ENCODE data around the gene CCDC24. TPM values are rescaled to one million over a fixed set of nuclear protein-coding genes. Genes with fewer than 3 reads are reported as not detected.
A peak's percentile ranks its signal among the peaks of the same experiment; 100 is the strongest.

Gene CCDC24
- total and polyA plus RNA-seq, 9 of the 15 experiments (the other 6 are each of a cell fraction or from before 2014, with no cell fraction given), result 0.31 to 4.5 (median 1.5) TPM

GRCh38 chr1:43969746-43970466 is 21.5 kb upstream of the CCDC24 start, which contains the start of gene DPH2 (continued):
- TF ChIP-seq THAP12 (CRISPR knock-in tag; IDR thresholded peaks at IDR 0.05), result no peak
- TF ChIP-seq NRF1 (conservative IDR thresholded peaks at IDR 0.05 in 1 of 2, IDR thresholded peaks at IDR 0.05 in 1 of 2), result peak in 1 of 2 experiments; percentile 47; a peak in 2 of 4 replicates
- no peak for TF ChIP-seq CREB3 (tag; conservative IDR thresholded peaks at IDR 0.05; ENCODE audit: low read depth)
- TF ChIP-seq MYC (IDR thresholded peaks at IDR 0.05; ENCODE audit: low read depth, low read length), result peak; percentile 97
- TF ChIP-seq MYC (CRISPR knock-in tag; IDR thresholded peaks at IDR 0.05; ENCODE audit: borderline replicate concordance, low read depth), result peak; percentile 83; the same call in 1 of the 2 replicates
- TF ChIP-seq TEAD1 (CRISPR knock-in tag; IDR thresholded peaks at IDR 0.05), result 0 out of 4 replicates have a peak, but pooled peaks of 1 of the 2 experiments have one; percentile 67
- peak; percentile 47; the same call in 1 of the 2 replicates for TF ChIP-seq ZNF24 (IDR thresholded peaks at IDR 0.05)
- no peak for TF ChIP-seq HDAC8 (tag; IDR thresholded peaks at IDR 0.05)
- peak; percentile 69 for TF ChIP-seq SP2 (IDR thresholded peaks at IDR 0.05; ENCODE audit: extremely low read depth, low read depth, low read length, poor library complexity, severe bottlenecking)
- no peak for TF ChIP-seq HMBOX1 (IDR thresholded peaks at IDR 0.05)
- no peak for TF ChIP-seq ZNF445 (CRISPR knock-in tag; IDR thresholded peaks at IDR 0.05; ENCODE audit: low read depth)
- peak; percentile 44 for TF ChIP-seq RBBP5 (IDR thresholded peaks at IDR 0.05; ENCODE audit: borderline replicate concordance, insufficient read depth, low read length, poor library complexity, severe bottlenecking)
- peak; percentile 67; the same call in 1 of the 2 replicates for TF ChIP-seq CEBPZ (IDR thresholded peaks at IDR 0.05; ENCODE audit: borderline replicate concordance, low read depth, low read length)
- peak; percentile 93 for TF ChIP-seq E2F8 (IDR thresholded peaks at IDR 0.05; ENCODE audit: low read depth, partially characterized antibody)
- TF ChIP-seq TARDBP (IDR thresholded peaks at IDR 0.05), result no peak
